Neural cell (in vitro differentiated cells): ENCODE results near the gene RFWD3. TPM values are rescaled to one million over a fixed set of nuclear protein-coding genes. Genes with fewer than 3 reads are reported as not detected.

Experiments
- H2AFZ ChIP-seq: fragments of 200-600, 300-800 bp; sonication (generic), shearing (Covaris generic); 2 replicates; pipeline ENCODE4 v1.6.0; 2014; ENCODE audit warnings: low read depth, mild to moderate bottlenecking, antibody characterized with exemption, low read length, moderate library complexity
- H3F3A ChIP-seq: fragments of 200-600 bp; shearing (Covaris generic); 2 replicates; pipeline ENCODE4 v1.6.1; 2016; ENCODE audit warnings: mild to moderate bottlenecking, moderate library complexity, mixed read lengths, antibody characterized with exemption, low read length; ENCODE audit not compliant: insufficient read depth, poor library complexity, severe bottlenecking
- H3K27ac ChIP-seq: fragments of 200-600, 300-800 bp; sonication (generic), shearing (Covaris generic); 2 replicates; pipeline ENCODE4 v1.5.1; 2014; ENCODE audit warnings: mild to moderate bottlenecking, low read length, moderate library complexity
- H3K27me3 ChIP-seq: fragments of 300-800, 200-600 bp; sonication (generic), shearing (Covaris generic); 2 replicates; pipeline ENCODE4 v1.6.0; 2014; ENCODE audit warnings: mild to moderate bottlenecking, low read depth, low read length, moderate library complexity; ENCODE audit not compliant: insufficient read depth
- H3K36me3 ChIP-seq: fragments of 300-800, 200-600 bp; sonication (generic), shearing (Covaris generic); 2 replicates; pipeline ENCODE4 v1.5.1; 2014; ENCODE audit warnings: mild to moderate bottlenecking, antibody characterized with exemption, low read length, moderate library complexity; ENCODE audit not compliant: insufficient read depth
- H3K4me2 ChIP-seq: fragments of 300-800, 200-600 bp; sonication (generic), shearing (Covaris generic); 2 replicates; pipeline ENCODE4 v1.6.0; 2014; ENCODE audit warnings: mild to moderate bottlenecking, low read length
- H3K4me3 ChIP-seq: fragments of 300-800, 200-600 bp; sonication (generic), shearing (Covaris generic); 2 replicates; pipeline ENCODE4 v1.5.1; 2014; ENCODE audit warnings: mild to moderate bottlenecking, low read length, moderate library complexity
- H3K79me2 ChIP-seq: fragments of 200-600 bp; shearing (Covaris generic); replicated peaks from 2 replicates; pipeline ENCODE4 v1.6.0; 2014; ENCODE audit warnings: mild to moderate bottlenecking, low read length, moderate library complexity; ENCODE audit not compliant: insufficient read depth
- H3K9ac ChIP-seq: fragments of 300-800, 200-600 bp; sonication (generic), shearing (Covaris generic); 2 replicates; pipeline ENCODE4 v1.6.1; 2016; ENCODE audit warnings: mild to moderate bottlenecking, low read length, mixed read lengths
- H3K9me2 ChIP-seq: fragments of 200-600 bp; shearing (Covaris generic); 2 replicates; pipeline ENCODE4 v1.6.1; 2016; ENCODE audit warnings: mild to moderate bottlenecking, low read length, mixed read lengths; ENCODE audit not compliant: insufficient read depth
- H3K9me3 ChIP-seq: fragments of 200-600, 300-800 bp; sonication (generic), shearing (Covaris generic); 2 replicates; pipeline ENCODE4 v1.6.1; 2016; ENCODE audit warnings: mild to moderate bottlenecking, mixed run types, low read length, moderate library complexity, mixed read lengths
- H4K20me1 ChIP-seq: fragments of 200-600 bp; shearing (Covaris generic); 2 replicates; pipeline ENCODE4 v1.6.1; 2016; ENCODE audit warnings: mild to moderate bottlenecking, mixed run types; ENCODE audit not compliant: insufficient read depth
- EP300 ChIP-seq: fragments of 450-650 bp; conservative IDR thresholded peaks from 2 replicates; pipeline ENCODE4 v1.6.1; 2014; ENCODE audit warnings: antibody characterized with exemption, mild to moderate bottlenecking, moderate library complexity; ENCODE audit not compliant: poor library complexity, severe bottlenecking
- EZH2 ChIP-seq: fragments of 200-600, 300-800 bp; shearing (Covaris generic), sonication (generic); IDR thresholded peaks from 2 replicates; pipeline ENCODE4 v1.6.1; 2014; ENCODE audit warnings: antibody characterized with exemption, low read length, borderline replicate concordance, mild to moderate bottlenecking; ENCODE audit not compliant: insufficient read depth, poor library complexity, severe bottlenecking
- MXI1 ChIP-seq: fragments of 450-650 bp; conservative IDR thresholded peaks from 2 replicates; pipeline ENCODE4 v1.6.1; 2014; ENCODE audit warnings: antibody characterized with exemption, mild to moderate bottlenecking; ENCODE audit not compliant: poor library complexity, severe bottlenecking
- POLR2AphosphoS5 ChIP-seq: IDR thresholded peaks from 2 replicates; pipeline ENCODE4 v1.6.1; 2012
- RAD21 ChIP-seq: fragments of 450-650 bp; conservative IDR thresholded peaks from 2 replicates; pipeline ENCODE4 v1.6.1; 2014; ENCODE audit warnings: antibody characterized with exemption, mild to moderate bottlenecking, moderate library complexity
- REST ChIP-seq: IDR thresholded peaks from 2 replicates; pipeline ENCODE4 v1.6.1; 2012; ENCODE audit warnings: borderline replicate concordance
- SMC3 ChIP-seq: fragments of 450-650 bp; conservative IDR thresholded peaks from 2 replicates; pipeline ENCODE4 v1.6.1; 2014; ENCODE audit warnings: antibody characterized with exemption, mild to moderate bottlenecking, moderate library complexity; ENCODE audit not compliant: poor library complexity
- TAF1 ChIP-seq: IDR thresholded peaks from 2 replicates; pipeline ENCODE4 v1.6.1; 2012; ENCODE audit warnings: low read depth
- polyA plus RNA-seq: library from polyadenylated mRNA; depleted of rRNA; stranded (reverse); fragments of >200 nt; gene quantifications from 2 replicates; pipeline ENCODE4 v1.2.3, GENCODE V29; 2014
- TF ChIP-seq, protein P1 (sequence below): fragments of 450-650 bp; IDR thresholded peaks from 2 replicates; pipeline ENCODE4 v1.5.1; 2014; ENCODE audit warnings: antibody characterized with exemption, mild to moderate bottlenecking, moderate library complexity; ENCODE audit not compliant: poor library complexity, severe bottlenecking

The RFWD3 gene
- polyA plus RNA-seq, 1 donor from 2014 or later, result 10.7 TPM

- H3K4me2 ChIP-seq, result no peak overlapping the region
- H3K36me3 ChIP-seq, result no peaks in the 10 kb centered on the region
- H3K27me3 ChIP-seq, result no peaks in the 10 kb centered on the region
- H4K20me1 ChIP-seq, result no peaks in the 10 kb centered on the region
- H3F3A ChIP-seq, result no peaks in the 10 kb centered on the region
- H3K27ac ChIP-seq, result no peak overlapping the region
- H3K4me3 ChIP-seq, result no peak overlapping the region
- H3K9me3 ChIP-seq, result no peaks in the 10 kb centered on the region
- TF ChIP-seq, protein P1, sequence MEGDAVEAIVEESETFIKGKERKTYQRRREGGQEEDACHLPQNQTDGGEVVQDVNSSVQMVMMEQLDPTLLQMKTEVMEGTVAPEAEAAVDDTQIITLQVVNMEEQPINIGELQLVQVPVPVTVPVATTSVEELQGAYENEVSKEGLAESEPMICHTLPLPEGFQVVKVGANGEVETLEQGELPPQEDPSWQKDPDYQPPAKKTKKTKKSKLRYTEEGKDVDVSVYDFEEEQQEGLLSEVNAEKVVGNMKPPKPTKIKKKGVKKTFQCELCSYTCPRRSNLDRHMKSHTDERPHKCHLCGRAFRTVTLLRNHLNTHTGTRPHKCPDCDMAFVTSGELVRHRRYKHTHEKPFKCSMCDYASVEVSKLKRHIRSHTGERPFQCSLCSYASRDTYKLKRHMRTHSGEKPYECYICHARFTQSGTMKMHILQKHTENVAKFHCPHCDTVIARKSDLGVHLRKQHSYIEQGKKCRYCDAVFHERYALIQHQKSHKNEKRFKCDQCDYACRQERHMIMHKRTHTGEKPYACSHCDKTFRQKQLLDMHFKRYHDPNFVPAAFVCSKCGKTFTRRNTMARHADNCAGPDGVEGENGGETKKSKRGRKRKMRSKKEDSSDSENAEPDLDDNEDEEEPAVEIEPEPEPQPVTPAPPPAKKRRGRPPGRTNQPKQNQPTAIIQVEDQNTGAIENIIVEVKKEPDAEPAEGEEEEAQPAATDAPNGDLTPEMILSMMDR, result no peak
- TF ChIP-seq RAD21, result no peak
- no peak for TF ChIP-seq EZH2
- TF ChIP-seq TAF1, result no peak
- TF ChIP-seq SMC3, result no peak
- no peak for TF ChIP-seq MXI1
- no peak for TF ChIP-seq POLR2AphosphoS5
- TF ChIP-seq EP300, result no peak
- TF ChIP-seq REST, result no peak
- no peaks in the 10 kb centered on the region for H3K9me2 ChIP-seq
- no peak overlapping the region for H2AFZ ChIP-seq
- H3K9ac ChIP-seq, result no peak overlapping the region
- H3K79me2 ChIP-seq, result peaks cover 37% of the 10 kb centered on the region
These were observed 83.7 kb downstream of the RFWD3 start for GRCh38 chr16:74582970-74583369.

- Histone ChIP-seq H3K4me2 (no peak overlapping the region), H3K9me3 (no peaks in the 10 kb centered on the region), H4K20me1 (no peaks in the 10 kb centered on the region), H3K36me3 (no peaks in the 10 kb centered on the region), H3K27ac (no peak overlapping the region), H3K79me2 (peaks cover 32% of the 10 kb centered on the region), H3K4me3 (no peak overlapping the region), H3K27me3 (no peaks in the 10 kb centered on the region), H3F3A (no peaks in the 10 kb centered on the region), H3K9me2 (no peaks in the 10 kb centered on the region), H3K9ac (no peak overlapping the region), H2AFZ (no peak overlapping the region)
- TF ChIP-seq REST (no peak), MXI1 (no peak), EP300 (no peak), SMC3 (no peak), EZH2 (no peak), RAD21 (no peak), TAF1 (no peak), POLR2AphosphoS5 (no peak)
- TF ChIP-seq, protein P1, result no peak
These were observed 85.8 kb downstream of the RFWD3 start for GRCh38 chr16:74580833-74581232.
